Neuronal stem cell (in vitro differentiated cells): ENCODE measurements around the gene PCDHGA2.

ENCODE experiments used
- DNase-seq: peaks from one replicate; pipeline ENCODE4 v3.0.0-alpha.2; 2013; ENCODE audit warnings: low spot score
- H2AFZ ChIP-seq: one replicate; pipeline ENCODE4 v1.6.1; 2013; ENCODE audit warnings: mild to moderate bottlenecking, low read length, inconsistent platforms
- H2AK5ac ChIP-seq: 2 replicates; pipeline ENCODE4 v1.6.1; 2013; ENCODE audit warnings: low read depth, mild to moderate bottlenecking, inconsistent platforms, low read length, moderate library complexity, mixed read lengths
- H2BK120ac ChIP-seq: 2 replicates; pipeline ENCODE4 v1.6.1; 2013; ENCODE audit warnings: low read depth, mild to moderate bottlenecking, inconsistent platforms, low read length, moderate library complexity, mixed read lengths
- H2BK12ac ChIP-seq: one replicate; pipeline ENCODE4 v1.6.1; 2013; ENCODE audit warnings: low read length, inconsistent platforms
- H2BK15ac ChIP-seq: 2 replicates; pipeline ENCODE4 v1.6.1; 2013; ENCODE audit warnings: mild to moderate bottlenecking, low read length, inconsistent platforms, mixed read lengths
- H2BK5ac ChIP-seq: one replicate; pipeline ENCODE4 v1.6.1; 2013; ENCODE audit warnings: inconsistent platforms, mild to moderate bottlenecking, low read length, moderate library complexity
- H3K14ac ChIP-seq: one replicate; pipeline ENCODE4 v1.6.1; 2013; ENCODE audit warnings: low read length, inconsistent platforms
- H3K18ac ChIP-seq: 2 replicates; pipeline ENCODE4 v1.6.1; 2013; ENCODE audit warnings: low read length, inconsistent platforms
- H3K23ac ChIP-seq: 2 replicates; pipeline ENCODE4 v1.6.1; 2013; ENCODE audit warnings: low read depth, mild to moderate bottlenecking, mixed read lengths, low read length, inconsistent platforms; ENCODE audit not compliant: poor library complexity
- H3K27ac ChIP-seq: replicated peaks from 3 replicates; pipeline ENCODE4 v1.5.1; 2013; ENCODE audit warnings: low read length, inconsistent platforms
- H3K27me3 ChIP-seq, 3 experiments: 2 replicates each; pipeline ENCODE4 v1.6.1; 2013; ENCODE audit warnings: low read length in 3 of 3, mild to moderate bottlenecking in 2 of 3, inconsistent platforms in 1 of 3, low read depth in 1 of 3, mixed read lengths in 1 of 3, moderate library complexity in 1 of 3; ENCODE audit not compliant: control insufficient read depth in 3 of 3, insufficient read depth in 3 of 3
- H3K36me3 ChIP-seq, 2 donors: replicated peaks in 1 of 2; 2 replicates each; pipeline ENCODE4 v1.6.1; 2013; ENCODE audit warnings: low read length in 2 of 2; ENCODE audit not compliant: control insufficient read depth in 2 of 2, insufficient read depth in 2 of 2
- H3K4ac ChIP-seq: 2 replicates; pipeline ENCODE4 v1.6.1; 2013; ENCODE audit warnings: inconsistent platforms, mild to moderate bottlenecking, low read length, moderate library complexity
- H3K4me1 ChIP-seq, 2 donors: 1 replicate in 1 of 2; 2 replicates in 1 of 2; pipeline ENCODE4 v1.6.1; 2013; ENCODE audit warnings: low read length in 2 of 2, low read depth in 1 of 2; ENCODE audit not compliant: control insufficient read depth in 2 of 2, insufficient read depth in 1 of 2
- H3K4me2 ChIP-seq: one replicate; pipeline ENCODE4 v1.6.1; 2013; ENCODE audit warnings: mild to moderate bottlenecking, low read length, inconsistent platforms; ENCODE audit not compliant: insufficient read depth, poor library complexity, severe bottlenecking
- H3K4me3 ChIP-seq, 2 donors: 2 replicates each; pipeline ENCODE4 v1.5.1; 2013; ENCODE audit warnings: low read length in 2 of 2, mild to moderate bottlenecking in 2 of 2, inconsistent platforms in 1 of 2, moderate library complexity in 1 of 2
- H3K79me1 ChIP-seq: one replicate; pipeline ENCODE4 v1.6.1; 2013; ENCODE audit warnings: low read depth, mild to moderate bottlenecking, inconsistent platforms, low read length, moderate library complexity
- H3K9ac ChIP-seq: one replicate; pipeline ENCODE4 v1.6.1; 2013; ENCODE audit warnings: mild to moderate bottlenecking, low read depth, low read length, inconsistent platforms; ENCODE audit not compliant: poor library complexity
- H3K9me3 ChIP-seq, 2 donors: replicated peaks in 1 of 2; 2 replicates each; pipeline versions ENCODE3 to v1.6.1; 2013; ENCODE audit warnings: low read length in 2 of 2, mild to moderate bottlenecking in 2 of 2, inconsistent platforms in 1 of 2, low read depth in 1 of 2, mixed read lengths in 1 of 2, moderate library complexity in 1 of 2; ENCODE audit not compliant: control insufficient read depth in 2 of 2, insufficient read depth in 1 of 2
- H4K8ac ChIP-seq: one replicate; pipeline ENCODE4 v1.6.1; 2013; ENCODE audit warnings: low read depth, mild to moderate bottlenecking, inconsistent platforms, low read length, moderate library complexity
- H4K91ac ChIP-seq: one replicate; pipeline ENCODE4 v1.6.1; 2013; ENCODE audit warnings: low read length, low read depth, mild to moderate bottlenecking, inconsistent platforms; ENCODE audit not compliant: poor library complexity
- WGBS, 2 donors: extraction: QIAGEN DNeasy Blood & Tissue Kit; methylation state at CpG; one replicate each; pipeline ENCODE4 v1.1.7; 2013; ENCODE audit warnings: missing lambda C conversion rate in 2 of 2, mixed read lengths in 1 of 2; ENCODE audit not compliant: insufficient read length in 2 of 2, insufficient replicate concordance in 1 of 2; ENCODE audit errors: extremely low coverage in 2 of 2; 5-methylcytosine and 5-hydroxymethylcytosine counted together

The PCDHGA2 gene

GRCh38 chr5:141362719-141363118, 24.2 kb downstream of the PCDHGA2 start:
- no peak overlapping the region for H4K8ac ChIP-seq
- no peak overlapping the region for H2BK12ac ChIP-seq
- no peak overlapping the region for H3K14ac ChIP-seq
- H3K23ac ChIP-seq: no peak overlapping the region
- no peaks in the 10 kb centered on the region for H3K4me1 ChIP-seq
- DNase-seq: no peak
- H2AK5ac ChIP-seq: no peak overlapping the region
- no peak overlapping the region for H3K4me2 ChIP-seq
- H3K4ac ChIP-seq: no peak overlapping the region
- no peak overlapping the region for H4K91ac ChIP-seq
- no peak overlapping the region for H3K4me3 ChIP-seq
- H3K27ac ChIP-seq: no peak overlapping the region
- H2BK15ac ChIP-seq: no peak overlapping the region
- H3K9ac ChIP-seq: no peak overlapping the region
- H2AFZ ChIP-seq: no peak overlapping the region
- H3K9me3 ChIP-seq: peaks cover 30 to 53% of the 10 kb centered on the region in 2 donors
- no peak overlapping the region for H3K18ac ChIP-seq
- H3K27me3 ChIP-seq: no peaks in the 10 kb centered on the region
- H3K36me3 ChIP-seq: peaks cover 0 to 2% of the 10 kb centered on the region in 2 donors
- no peak overlapping the region for H2BK120ac ChIP-seq
- H2BK5ac ChIP-seq: no peak overlapping the region
- H3K79me1 ChIP-seq: peaks cover 2% of the 10 kb centered on the region

- Histone ChIP-seq H3K4ac (no peak within 1 kb of the TSS), H3K27ac (no peak within 1 kb of the TSS), H2AFZ (no peak within 1 kb of the TSS), H2BK120ac (no peak within 1 kb of the TSS), H4K8ac (no peak within 1 kb of the TSS), H3K4me3 (no peak within 1 kb of the TSS), H3K9me3 (peaks cover 30 to 45% of the 10 kb centered on the region in 2 donors), H3K9ac (no peak within 1 kb of the TSS), H3K27me3 (no peaks in the 10 kb centered on the region), H3K14ac (no peak within 1 kb of the TSS), H2BK12ac (no peak within 1 kb of the TSS), H2BK5ac (no peak within 1 kb of the TSS), H3K79me1 (peaks cover 2% of the 10 kb centered on the region), H3K36me3 (peaks cover 0 to 2% of the 10 kb centered on the region in 2 donors), H3K23ac (no peak within 1 kb of the TSS), H3K4me1 (no peaks in the 10 kb centered on the region), H3K4me2 (no peak within 1 kb of the TSS), H4K91ac (no peak within 1 kb of the TSS), H2AK5ac (no peak within 1 kb of the TSS), H3K18ac (no peak within 1 kb of the TSS), H2BK15ac (no peak within 1 kb of the TSS)
- no peak for DNase-seq
- WGBS, 2 donors: no CpG with 5 or more reads among the region's 34 CpGs
These were observed 25.5 kb downstream of the PCDHGA2 start, which contains the start of gene PCDHGA5 for GRCh38 chr5:141363952-141364660. TSS of gene PCDHGA5 (plus strand) at chr5:141364162. CDS start at chr5:141364331, 169 bp downstream.

GRCh38 chr5:141366016-141366896, 27.7 kb downstream of the PCDHGA2 start:
- Histone ChIP-seq H3K4me1 (no peaks in the 10 kb centered on the region), H3K36me3 (peaks cover 0 to 2% of the 10 kb centered on the region in 2 donors), H3K14ac (peak overlapping the region; percentile 31), H3K9me3 (peaks cover 30 to 43% of the 10 kb centered on the region in 2 donors), H4K91ac (no peak overlapping the region), H3K23ac (peak overlapping the region; percentile 80), H3K27me3 (no peaks in the 10 kb centered on the region), H3K9ac (peak overlapping the region; percentile 44), H2BK12ac (no peak overlapping the region), H3K27ac (no peak overlapping the region), H2AK5ac (no peak overlapping the region), H2BK5ac (peak overlapping the region; percentile 57), H2BK15ac (no peak overlapping the region), H3K4ac (no peak overlapping the region), H4K8ac (peak overlapping the region; percentile 92), H2BK120ac (no peak overlapping the region), H3K79me1 (peaks cover 2% of the 10 kb centered on the region), H3K4me2 (no peak overlapping the region), H3K4me3 (no peak overlapping the region), H2AFZ (no peak overlapping the region), H3K18ac (peak overlapping the region; percentile 27)
- no CpG with 5 or more reads among the region's 46 CpGs for WGBS, 2 donors
- no peak for DNase-seq
